ENCODE measurements around the gene HECW1. TPM values are rescaled to one million over a fixed set of nuclear protein-coding genes. Genes with fewer than 3 reads are reported as not detected.

HECW1 gene
- total and polyA plus RNA-seq, 8 donors: 0.04 to 0.69 (median 0.12) TPM; not detected in 5

GRCh38 chr7:43081603-43082002 lies 30.8 kb upstream of the HECW1 start:
- Histone ChIP-seq H3K9me3 (no peaks in the 10 kb centered on the region), H3K4me3 (no peak overlapping the region), H3K27ac (no peak overlapping the region), H3K4me1 (no peaks in the 10 kb centered on the region), H3K27me3 (peaks cover 0 to 3% (median 0%) of the 10 kb centered on the region in 4 donors), H3K36me3 (no peaks in the 10 kb centered on the region)
- DNase-seq: no peak
- no peak for TF ChIP-seq CTCF (IDR thresholded peaks at IDR 0.05)
- intact Hi-C loops (cut with DNase I): no loop called here
- no peak for FAIRE-seq
- ATAC-seq: no peak
- 39 to 59% methylated on average over 4 of the region's 4 CpGs for WGBS, 2 donors

GRCh38 chr7:43083106-43083505 lies 29.3 kb upstream of the HECW1 start:
- no peak for FAIRE-seq
- H3K4me3 ChIP-seq: no peak overlapping the region
- 56 to 63% methylated on average over 2 of the region's 2 CpGs for WGBS, 2 donors
- H3K36me3 ChIP-seq: no peaks in the 10 kb centered on the region
- DNase-seq: no peak
- no peak overlapping the region for H3K27ac ChIP-seq
- no peak for TF ChIP-seq CTCF (IDR thresholded peaks at IDR 0.05)
- ATAC-seq: no peak
- no peaks in the 10 kb centered on the region for H3K9me3 ChIP-seq
- H3K4me1 ChIP-seq: no peaks in the 10 kb centered on the region
- intact Hi-C loops (cut with DNase I): no loop called here
- peaks cover 0 to 1% (median 0%) of the 10 kb centered on the region in 4 donors for H3K27me3 ChIP-seq

- no peak for TF ChIP-seq CTCF (IDR thresholded peaks at IDR 0.05)
- intact Hi-C loops (cut with DNase I): no loop called here
- Histone ChIP-seq H3K4me1 (no peaks in the 10 kb centered on the region), H3K4me3 (no peak overlapping the region), H3K36me3 (no peaks in the 10 kb centered on the region), H3K9me3 (no peaks in the 10 kb centered on the region), H3K27ac (no peak overlapping the region), H3K27me3 (no peaks in the 10 kb centered on the region)
- FAIRE-seq (no peak), ATAC-seq (no peak), DNase-seq (no peak)
- 58 to 63% methylated on average over 2 of the region's 2 CpGs for WGBS, 2 donors
Observed at GRCh38 chr7:43085017-43085416, 27.4 kb upstream of the HECW1 start.

- ATAC-seq (no peak), FAIRE-seq (no peak), DNase-seq (no peak)
- no peak overlapping the region for H3K4me3 ChIP-seq
- 45 to 55% methylated on average over 1 of the region's 1 CpG for WGBS, 2 donors
- no peaks in the 10 kb centered on the region for H3K9me3 ChIP-seq
- no peaks in the 10 kb centered on the region for H3K36me3 ChIP-seq
- H3K27ac ChIP-seq: no peak overlapping the region
- intact Hi-C loops (cut with DNase I): no loop called here
- H3K4me1 ChIP-seq: no peaks in the 10 kb centered on the region
- no peak for TF ChIP-seq CTCF (IDR thresholded peaks at IDR 0.05)
- no peaks in the 10 kb centered on the region for H3K27me3 ChIP-seq
Observed at GRCh38 chr7:43085992-43086391, 26.5 kb upstream of the HECW1 start.

- H3K27ac ChIP-seq: no peak overlapping the region
- H3K9me3 ChIP-seq: no peaks in the 10 kb centered on the region
- no peak overlapping the region for H3K4me3 ChIP-seq
- no peaks in the 10 kb centered on the region for H3K36me3 ChIP-seq
- DNase-seq: no peak
- ATAC-seq: no peak
- WGBS, 2 donors: 49 to 53% methylated on average over 1 of the region's 1 CpG
- H3K4me1 ChIP-seq: no peaks in the 10 kb centered on the region
- H3K27me3 ChIP-seq: no peaks in the 10 kb centered on the region
- no peak for TF ChIP-seq CTCF (IDR thresholded peaks at IDR 0.05)
- intact Hi-C loops (cut with DNase I): no loop called here
- FAIRE-seq: no peak
Observed at GRCh38 chr7:43092819-43093218, 19.6 kb upstream of the HECW1 start.

Data from pancreas (tissue), 10 donors.